ENCODE data around the gene PLXNA2.
A peak's percentile ranks its signal among the peaks of the same experiment; 100 is the strongest.

PLXNA2 gene

DNA sequence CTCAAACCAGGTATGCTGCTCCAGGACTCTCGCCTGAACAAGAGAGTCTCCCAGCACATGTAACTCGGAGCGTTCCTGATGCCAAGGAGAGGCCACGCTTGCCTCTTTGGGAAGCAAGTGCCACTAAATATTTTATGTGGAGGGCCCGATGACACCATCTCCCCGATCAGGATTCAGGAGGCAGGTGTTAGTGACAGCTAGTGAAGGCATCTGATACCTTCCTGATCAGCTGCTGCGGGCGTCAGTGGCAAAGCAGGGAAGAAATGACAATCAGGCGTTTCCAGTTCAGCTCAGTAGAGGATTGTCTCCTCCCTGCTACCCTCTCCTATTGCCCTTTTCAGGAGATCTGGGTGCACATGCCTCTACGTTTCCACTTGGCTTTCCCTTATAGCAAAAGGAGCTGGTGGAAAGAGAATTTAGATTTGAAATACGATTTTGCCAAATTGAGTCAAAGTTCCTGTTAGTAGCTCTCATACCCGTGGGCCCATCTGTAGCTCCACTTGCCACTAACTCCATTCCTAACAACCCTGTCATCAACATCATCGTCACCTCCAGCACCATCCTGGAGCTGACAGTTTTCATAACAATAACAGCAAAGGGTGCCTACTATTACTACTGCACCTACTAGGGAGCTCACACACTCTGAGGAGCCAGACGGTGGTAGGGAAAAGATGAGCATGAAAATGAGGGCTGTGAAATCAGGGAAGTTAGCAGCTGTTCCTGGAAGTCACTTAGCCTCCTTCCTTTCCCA, 21.6 kb downstream of the PLXNA2 start:
- no peak for DNase-seq

DNA sequence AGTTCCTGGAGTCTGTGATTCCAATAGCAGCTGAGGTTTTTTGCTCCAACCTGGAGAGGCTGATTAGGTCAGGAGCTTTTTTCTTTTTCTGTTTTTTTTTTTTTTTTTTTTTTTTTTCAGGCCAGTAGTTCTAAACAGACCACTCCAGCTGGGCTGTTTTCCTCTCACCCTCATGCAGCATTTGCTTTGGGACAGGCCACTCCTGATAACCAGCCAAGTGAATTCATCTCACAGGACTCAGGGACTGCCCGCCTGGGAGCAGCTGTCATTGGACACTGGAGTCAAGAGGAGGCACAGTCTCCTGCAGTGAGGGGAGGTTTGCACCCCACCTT, 22.9 kb downstream of the PLXNA2 start:
- DNase-seq = no peak

DNA sequence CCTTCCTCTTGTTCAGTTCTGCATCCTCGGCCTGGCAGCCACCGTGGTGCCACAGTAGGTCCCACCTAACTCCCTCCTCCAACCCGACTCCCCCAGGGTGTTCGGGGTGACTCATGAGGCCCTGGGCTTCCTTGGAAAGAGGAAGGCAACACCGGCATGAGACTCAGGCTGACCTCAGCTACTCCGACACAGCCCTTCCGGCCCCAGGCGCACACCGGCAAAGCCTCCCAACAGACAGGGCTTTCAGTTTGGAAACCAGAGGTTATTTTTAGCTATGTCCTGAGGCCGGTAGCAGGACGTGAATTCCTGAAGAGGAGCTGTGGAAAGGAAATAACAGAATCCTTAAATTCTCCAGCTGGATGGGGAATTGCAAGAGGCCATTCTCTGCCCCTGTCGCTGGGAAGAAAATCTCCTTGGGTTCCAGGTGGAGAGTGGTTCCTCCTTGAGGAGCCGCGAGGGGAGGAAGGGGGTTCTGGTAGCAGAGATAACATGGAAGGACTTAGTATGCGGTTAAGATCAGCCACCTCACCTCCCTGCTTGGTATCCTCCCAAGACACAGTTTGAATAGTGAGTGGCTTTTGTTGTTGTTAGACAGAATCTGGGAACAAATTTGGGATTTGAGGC, 24.4 kb downstream of the PLXNA2 start:
- no peak for DNase-seq

DNA sequence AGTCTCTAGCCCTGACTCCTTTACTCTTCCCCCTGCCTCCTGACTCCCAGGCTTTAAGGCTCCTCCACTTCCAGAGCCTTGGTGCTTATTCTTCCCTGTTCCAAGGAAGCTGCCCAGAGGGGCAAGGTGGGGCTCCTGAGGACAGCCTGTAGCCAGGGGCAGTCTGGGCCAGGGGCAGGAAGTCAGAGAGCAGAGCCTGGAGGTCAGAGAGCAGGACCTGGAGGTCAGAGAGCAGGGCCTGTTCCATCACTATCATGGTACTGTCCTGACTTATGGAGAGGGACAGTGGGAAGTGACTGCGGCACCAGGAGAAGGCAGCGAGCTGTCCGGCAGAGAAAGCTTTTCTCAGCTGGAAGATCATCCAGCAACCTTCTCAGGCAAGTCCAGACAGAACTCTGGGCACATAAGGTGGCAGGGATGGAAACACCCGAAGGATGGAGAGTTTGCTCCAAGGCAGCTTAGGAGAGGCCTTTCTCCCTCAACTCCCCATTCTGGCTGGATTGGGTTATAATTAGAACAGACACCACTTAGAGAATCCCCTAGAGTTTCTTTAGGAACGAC, 25.0 kb downstream of the PLXNA2 start:
- DNase-seq = no peak

DNA sequence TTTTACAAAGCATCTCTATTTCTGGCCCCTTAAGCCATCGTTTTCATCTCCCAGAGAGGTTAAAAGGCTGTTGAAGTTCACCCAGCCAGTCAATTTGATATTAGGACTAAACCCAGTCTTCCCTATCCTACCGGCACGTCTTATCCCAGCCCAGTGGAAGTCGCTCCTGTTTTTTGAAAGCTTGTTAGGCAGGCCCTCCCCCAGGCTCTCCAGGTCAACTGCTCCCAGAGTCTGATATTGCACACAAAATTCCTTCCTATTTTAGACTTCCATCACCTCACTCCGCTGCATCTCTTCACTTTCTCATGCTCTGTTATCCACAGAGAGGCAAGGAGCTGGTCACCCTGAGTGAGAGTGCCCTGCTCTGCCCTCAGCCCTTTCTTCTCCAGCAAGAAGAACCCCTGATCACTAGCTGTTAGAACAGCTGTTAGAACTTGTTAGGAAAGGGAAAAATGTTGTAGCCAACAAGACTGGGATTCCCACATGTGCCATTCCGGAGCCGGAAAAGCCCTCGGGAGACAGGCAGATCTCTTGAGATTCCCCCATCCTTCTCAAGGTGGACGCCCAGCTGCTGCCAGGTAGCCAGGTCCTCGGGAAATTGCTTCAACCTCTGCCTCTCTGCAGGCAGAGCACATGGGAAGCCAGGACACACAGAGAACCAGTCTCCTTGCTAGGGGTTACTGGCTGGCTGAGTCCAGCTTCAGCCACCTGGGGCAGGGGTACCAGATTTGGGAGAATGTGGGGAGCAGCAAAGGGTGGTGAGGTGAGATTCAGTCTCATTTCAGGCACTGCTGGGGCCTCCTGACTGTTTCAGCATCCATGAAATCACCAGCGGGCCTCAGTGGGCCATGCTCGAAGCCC, 25.7 kb downstream of the PLXNA2 start:
- no peak for DNase-seq

DNA sequence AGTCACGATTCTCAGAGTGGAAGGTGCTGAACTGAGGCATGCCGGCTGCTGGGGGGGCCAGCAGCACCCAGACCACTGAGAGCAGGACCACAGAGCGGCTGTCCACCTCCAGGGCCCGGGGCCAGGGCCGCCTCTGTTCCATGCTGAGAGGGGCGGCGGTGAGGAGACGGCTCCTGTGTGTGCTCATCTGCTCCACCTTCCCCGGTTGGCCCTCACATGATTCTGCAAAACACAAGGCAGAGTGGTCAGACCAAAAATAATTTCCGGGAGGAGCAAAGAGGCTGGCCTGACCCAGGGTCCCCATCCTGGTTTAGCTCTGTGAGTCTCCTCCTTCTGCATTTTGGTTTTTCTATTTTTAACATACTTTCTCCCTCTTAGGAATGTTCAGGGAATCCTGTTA, 26.4 kb downstream of the PLXNA2 start:
- DNase-seq = no peak

DNA sequence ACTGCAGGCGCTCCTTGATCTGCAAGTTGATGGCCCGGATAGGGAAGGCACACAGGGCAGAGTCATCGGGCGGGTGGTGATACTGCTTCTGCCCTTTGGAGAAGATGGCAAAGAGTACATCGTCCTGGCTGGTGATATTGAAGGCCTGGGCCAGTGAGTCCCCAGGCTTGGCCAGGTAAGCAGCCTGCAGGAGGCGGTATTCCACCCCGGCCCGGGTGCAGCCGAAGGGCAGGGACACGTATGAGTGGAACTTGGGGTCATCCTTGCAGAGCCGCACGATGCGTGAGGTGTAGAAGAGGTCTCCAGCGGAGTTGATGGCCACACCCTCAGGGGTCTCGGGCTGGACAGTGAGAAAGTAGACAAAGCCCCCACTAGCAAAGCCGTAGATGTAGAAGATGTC, 27.4 kb downstream of the PLXNA2 start:
- no peak for DNase-seq

DNA sequence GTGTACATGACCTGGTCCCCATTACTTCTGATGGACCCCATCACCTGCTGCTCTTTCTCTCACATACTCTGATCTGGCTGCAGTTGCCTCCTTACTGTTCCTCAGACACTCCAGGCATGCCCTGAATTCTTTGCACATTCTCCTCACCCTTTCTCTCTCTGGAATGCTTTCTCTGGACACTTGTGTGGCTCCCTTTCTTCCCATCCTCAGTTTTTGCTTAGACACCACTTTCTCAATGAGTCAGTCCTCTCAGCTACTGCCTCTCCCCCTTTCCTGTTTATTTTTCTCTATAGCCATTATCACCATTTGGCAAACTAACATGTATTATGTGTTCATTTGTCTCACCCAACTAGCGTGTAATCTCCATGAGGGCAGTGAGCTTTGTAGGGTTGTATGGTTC, 28.1 kb downstream of the PLXNA2 start:
- no peak for DNase-seq

DNA sequence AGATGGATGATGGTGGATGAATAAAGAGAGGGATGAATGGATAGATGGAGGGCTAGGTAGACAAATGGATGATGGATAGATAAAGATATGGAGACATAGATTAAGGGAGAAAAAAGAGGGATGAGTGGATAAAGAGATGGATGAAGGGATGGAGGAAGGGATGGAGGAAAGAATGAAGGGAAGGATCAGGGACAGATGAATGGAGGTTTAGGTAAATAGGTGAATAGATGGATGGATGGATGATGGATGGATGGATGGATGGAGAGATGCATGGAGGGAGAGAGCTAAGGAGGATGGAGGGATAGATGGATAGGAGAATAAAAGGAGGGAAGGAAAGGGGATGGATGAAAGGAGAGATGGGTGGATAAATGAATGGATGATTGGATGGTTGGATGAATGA, 28.8 kb downstream of the PLXNA2 start:
- DNase-seq = no peak

DNA sequence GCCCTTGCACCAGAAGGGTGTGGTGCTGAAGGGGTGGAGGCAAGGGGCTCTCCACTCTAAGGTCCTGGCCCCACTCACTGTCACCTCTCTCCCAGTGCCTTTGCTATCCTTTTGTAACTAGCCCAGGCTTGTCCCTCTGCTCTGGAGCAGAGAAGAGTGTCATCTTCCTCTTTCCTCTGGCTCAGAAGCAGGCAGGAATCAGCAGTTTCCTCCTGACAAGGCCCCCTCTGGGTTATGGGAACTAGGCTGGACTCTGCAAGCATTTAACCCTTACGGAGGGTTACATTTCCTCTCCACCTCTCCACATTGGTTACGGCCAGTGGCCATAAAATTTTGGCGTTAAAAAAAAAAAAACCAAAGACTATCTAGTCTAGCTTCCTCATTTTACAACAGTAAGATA, 30.4 kb downstream of the PLXNA2 start:
- no peak for DNase-seq

DNA sequence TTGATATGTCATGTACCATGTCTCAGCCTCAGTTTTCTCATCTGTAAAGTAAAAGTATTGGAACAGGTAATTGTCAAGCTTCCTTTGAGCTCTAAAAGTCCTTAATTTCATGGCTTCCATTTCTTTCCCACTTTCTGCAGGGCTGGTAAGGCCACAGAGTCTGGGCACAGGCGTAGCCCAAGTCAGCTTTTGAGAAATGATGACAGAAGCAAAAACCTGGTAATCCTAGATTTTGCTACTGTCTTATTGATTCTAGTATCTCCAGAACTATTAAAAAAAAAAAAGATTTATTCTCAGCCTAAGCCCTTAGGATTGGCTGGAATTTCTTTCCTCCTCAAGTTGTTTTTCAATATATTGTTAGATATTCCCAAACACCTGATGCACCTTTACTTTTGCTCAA, 31.3 kb downstream of the PLXNA2 start:
- DNase-seq = no peak

DNA sequence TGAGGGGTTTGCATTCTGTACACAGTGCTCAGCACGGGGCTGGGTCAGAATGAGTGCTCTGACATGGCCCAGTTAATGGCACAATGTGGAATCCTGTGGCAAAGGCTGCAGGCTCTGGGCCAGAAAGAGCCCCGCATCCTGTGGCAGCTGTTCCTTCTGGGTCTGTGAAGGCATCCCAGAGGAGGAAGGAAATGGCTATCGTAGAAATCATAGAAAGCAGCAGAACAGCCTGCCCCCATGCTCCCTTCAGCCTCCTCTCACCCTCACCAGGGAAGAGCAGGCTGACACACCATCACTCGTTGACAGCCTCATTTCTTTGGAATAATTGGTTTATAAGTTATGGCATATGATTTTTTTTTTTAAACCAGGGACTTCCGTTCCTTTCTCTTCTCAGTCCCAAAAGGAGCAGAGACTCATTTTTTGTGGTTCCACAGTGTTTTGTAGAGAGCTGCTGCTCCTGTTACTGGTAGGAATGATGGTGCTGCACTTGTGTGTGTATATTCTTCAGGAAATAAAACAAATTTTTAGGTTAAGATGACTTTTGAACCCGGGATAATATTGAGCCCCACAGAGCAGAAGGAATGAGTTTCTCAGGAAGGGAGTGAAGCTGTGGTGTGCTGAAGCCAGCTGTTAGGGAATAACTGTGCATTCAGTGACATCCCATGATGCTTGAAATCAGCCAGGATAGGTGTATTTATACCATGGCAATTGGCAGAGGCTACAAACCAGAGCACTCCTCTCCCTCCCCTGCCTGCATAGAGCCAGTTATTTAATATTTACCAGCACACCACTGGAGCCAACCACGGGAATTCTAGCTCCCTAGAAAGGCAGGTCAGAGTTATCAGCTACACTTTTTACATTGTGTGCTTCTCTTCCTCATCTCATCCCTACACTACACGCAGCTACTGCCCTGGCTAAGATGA, 32.0 kb downstream of the PLXNA2 start:
- no peak for DNase-seq

DNA sequence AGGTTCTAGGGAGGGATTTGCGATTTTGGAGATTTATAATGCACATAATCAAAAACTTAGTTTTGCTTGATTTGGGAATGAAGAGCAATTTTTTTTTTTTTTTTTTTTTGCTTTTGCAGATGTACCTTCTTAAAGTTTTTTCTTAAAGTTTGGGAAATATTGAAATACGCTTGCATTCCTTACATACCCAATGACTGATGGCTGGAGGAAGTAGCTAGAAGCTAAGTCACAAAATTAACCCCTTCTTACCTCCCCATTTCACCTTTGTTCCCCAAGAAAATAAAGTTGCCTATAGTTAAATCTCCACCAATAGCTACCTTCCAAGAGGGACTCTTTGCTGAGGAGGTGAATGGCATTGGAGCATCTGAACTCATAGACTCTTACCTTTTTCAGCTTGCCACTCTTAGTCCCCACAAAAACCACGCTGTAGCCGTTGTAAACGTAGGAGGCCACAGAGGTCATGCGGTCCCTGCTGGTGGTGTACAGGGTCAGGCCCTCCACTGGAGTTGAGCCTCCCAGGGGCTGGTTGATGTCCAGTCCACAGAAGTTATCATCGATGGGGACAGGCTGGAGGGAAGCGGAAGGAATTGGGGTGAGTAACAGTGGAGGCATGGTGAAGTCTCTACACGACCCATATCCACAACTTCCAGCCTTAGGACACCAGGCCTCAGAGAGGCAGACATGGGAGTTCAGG, 34.1 kb downstream of the PLXNA2 start:
- DNase-seq = no peak

DNA sequence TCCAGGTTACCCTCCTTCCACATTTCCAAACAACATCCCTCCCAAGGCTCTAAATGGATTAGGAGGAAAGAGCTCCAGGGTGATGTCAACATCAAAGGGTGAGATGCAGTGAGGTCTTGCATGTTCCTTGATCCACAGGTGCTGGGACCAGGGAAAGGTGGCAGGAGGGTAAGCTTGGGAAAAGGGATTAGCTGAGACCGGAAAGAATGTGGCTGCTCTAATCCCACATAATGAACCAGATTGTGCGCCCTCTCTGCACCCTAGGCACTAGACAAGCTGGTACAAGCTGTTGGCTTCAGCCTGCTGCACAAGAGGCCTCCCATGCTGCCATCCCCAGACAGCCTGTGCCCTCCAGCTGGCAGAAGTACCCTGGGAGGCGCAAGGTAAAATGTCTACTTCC, 34.9 kb downstream of the PLXNA2 start:
- no peak for DNase-seq

DNA sequence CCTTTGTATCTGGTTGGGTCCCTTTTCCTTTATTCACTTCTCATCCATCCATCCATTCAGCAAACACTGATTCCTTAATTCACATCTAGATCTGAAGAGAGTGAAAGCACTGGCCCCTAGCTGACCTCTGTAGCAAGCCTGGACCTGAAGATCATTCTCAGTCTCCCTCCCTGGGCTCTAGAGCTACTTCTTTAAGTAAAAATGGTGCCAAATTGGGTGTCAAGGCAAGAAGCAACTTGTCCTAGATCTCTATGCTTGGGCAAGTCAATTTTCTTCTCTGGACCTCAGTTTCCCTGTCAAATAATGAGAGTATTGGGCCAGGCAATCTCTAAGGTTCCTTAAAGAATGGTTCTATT, 36.1 kb downstream of the PLXNA2 start:
- DNase-seq = no peak

DNA sequence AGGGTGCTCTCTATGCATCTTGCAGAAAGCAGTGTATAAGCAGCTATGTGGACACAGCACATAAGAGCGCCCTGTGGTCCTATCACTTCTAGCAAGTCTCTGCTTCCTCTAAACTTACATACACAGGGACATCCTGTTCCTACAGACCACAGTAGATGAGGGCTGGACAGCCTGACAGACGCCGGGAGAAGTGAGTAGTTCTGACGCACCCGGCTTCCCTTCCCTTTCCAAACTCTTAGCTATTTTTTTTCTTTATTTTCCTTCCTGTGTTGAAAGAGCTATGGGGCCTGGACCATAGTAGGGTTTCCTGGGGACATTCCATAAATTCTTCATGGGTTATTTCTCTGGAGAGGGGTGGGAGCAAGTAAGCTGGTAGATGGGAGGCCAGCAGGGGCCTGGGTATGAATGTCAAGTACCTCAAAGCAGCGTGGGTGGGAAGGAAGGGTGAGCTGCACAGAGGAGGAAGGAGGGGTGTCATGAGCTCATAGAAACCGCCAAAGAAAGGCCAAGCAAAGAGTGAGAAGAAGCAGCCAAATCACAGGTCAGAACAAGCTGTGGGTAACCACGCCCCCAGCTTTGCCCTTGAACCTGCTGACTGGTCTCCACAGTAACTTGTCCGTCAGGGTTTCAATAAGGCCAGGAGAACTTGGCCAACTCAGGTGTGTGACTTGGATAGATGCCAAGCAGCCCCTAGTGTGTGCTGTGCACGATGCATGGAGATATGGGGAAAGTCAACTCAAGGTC, 36.6 kb downstream of the PLXNA2 start:
- DNase-seq = no peak

DNA sequence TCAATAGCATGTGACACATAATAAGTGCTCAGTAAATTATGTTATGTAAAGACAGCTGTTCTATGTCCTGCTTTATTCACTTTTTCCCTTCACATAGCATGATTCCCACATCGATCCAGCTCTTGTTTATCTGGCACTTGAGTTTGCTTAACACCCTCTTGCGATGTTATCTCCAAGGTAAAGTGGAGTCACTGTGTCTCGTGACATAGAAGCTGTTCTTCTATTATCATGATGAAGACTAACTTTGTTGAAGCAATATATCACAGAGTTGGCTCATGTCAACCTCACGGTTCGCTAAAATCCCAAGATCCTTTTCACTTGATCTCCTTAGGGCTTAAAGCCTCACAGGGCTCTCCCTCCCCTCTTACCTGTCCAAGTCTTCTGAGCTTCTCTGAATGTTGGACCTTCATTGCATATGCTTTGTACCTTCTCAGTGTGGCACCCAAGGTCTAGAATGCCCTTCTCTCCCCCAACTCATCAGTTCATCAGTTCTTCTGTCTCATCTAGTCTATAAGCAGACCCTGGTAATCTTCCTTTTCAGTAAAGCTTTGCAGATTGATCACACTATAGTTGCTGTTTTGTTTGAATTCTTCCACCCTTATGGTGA, 38.0 kb downstream of the PLXNA2 start:
- peak in 1 of 2 experiments; percentile 49 for DNase-seq

DNA sequence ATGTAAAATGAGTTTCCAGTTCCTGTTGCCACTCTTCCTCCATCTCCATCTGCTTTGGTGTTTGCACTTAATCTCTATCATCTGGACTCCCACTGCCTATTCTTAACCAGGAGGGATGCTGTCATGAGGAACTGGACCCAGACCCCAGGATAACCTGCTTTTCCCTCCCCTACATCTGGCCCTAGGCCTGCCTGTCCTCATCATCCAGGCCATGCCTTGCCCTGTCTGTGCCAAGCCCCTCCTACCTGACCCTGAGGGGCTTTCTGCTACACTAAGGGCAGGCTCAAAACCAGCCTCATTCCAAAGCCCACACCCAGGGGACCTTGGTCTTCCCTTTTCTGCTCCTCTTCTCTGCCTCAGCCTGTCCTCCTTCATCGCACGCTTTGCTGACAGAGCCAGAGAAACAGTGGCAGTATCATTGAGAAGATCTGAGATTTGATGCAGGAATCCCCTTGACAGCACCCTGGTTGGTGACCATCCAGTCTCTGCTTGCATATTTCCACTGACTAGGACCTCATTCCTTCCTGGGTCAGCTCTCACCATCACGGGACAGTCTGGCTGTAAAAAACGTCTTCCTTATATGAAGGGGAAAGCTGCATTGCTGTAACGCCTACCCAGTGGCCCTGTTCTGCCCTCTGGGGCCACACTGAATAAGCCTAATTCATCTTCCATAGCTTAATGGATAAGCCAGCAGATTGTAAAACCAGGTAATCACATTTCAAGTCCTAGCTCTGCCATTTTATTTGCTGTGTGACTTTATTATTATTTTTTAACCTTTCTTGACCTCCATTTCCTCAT, 38.8 kb downstream of the PLXNA2 start:
- no peak for DNase-seq

DNA sequence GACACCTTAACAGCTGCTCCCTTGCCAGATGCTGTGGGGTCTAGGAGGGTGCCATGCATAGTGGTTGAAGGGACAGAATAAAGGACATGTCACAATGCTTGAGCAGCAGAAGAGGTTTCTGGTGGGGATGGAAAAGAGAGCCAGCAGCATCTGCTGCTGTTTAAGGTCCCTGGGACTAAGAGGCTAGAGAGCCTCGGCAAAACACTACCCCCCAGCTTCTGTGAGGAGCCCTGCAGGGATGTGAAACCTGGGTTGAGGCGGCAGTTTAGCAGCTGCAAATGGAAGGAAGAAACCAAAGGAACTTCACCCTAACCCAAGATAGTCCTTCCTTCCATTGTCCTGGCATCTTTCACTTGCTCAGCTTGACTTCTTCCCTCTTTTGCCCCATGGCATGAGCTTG, 39.4 kb downstream of the PLXNA2 start:
- DNase-seq = no peak
